DOHH2 (cell line): Measurements from ENCODE around the gene UVSSA.

ENCODE experiments used
- H3F3A ChIP-seq: fragments of 200-600 bp; sonication (generic), shearing (Covaris generic); 2 replicates; pipeline ENCODE4 v1.6.0; 2016; ENCODE audit warnings: antibody characterized with exemption, mild to moderate bottlenecking; ENCODE audit not compliant: control insufficient read depth, insufficient read depth
- H3K27ac ChIP-seq: fragments of 200-600 bp; sonication (generic); 2 replicates; pipeline ENCODE4 v1.5.1; 2014; ENCODE audit warnings: low read depth, mild to moderate bottlenecking, low read length, moderate library complexity
- H3K27me3 ChIP-seq: fragments of 200-600 bp; sonication (generic); 2 replicates; pipeline ENCODE4 v1.6.1; 2014; ENCODE audit warnings: mild to moderate bottlenecking, low read length, mixed read lengths; ENCODE audit not compliant: control insufficient read depth
- H3K36me3 ChIP-seq: fragments of 200-600 bp; sonication (generic); 2 replicates; pipeline ENCODE4 v1.6.1; 2014; ENCODE audit warnings: mild to moderate bottlenecking, low read length, moderate library complexity, mixed read lengths; ENCODE audit not compliant: control insufficient read depth
- H3K4me1 ChIP-seq: fragments of 200-600 bp; sonication (generic); 2 replicates; pipeline ENCODE4 v1.6.1; 2014; ENCODE audit warnings: mild to moderate bottlenecking, low read length, mixed read lengths; ENCODE audit not compliant: control insufficient read depth
- H3K4me2 ChIP-seq: fragments of 200-600 bp; sonication (generic); 2 replicates; pipeline ENCODE4 v1.6.0; 2014; ENCODE audit warnings: mild to moderate bottlenecking, low read length, moderate library complexity
- H3K4me3 ChIP-seq: fragments of 200-600 bp; sonication (generic); 2 replicates; pipeline ENCODE4 v1.5.1; 2014; ENCODE audit warnings: mild to moderate bottlenecking, low read length, mixed read lengths
- H3K79me2 ChIP-seq: fragments of 200-600 bp; sonication (generic); 2 replicates; pipeline ENCODE4 v1.6.1; 2014; ENCODE audit warnings: mild to moderate bottlenecking, low read length, mixed read lengths; ENCODE audit not compliant: control insufficient read depth
- H3K9me2 ChIP-seq: fragments of 200-600 bp; sonication (generic); replicated peaks from 2 replicates; pipeline ENCODE4 v1.6.1; 2014; ENCODE audit warnings: mild to moderate bottlenecking, low read length, mixed read lengths; ENCODE audit not compliant: control insufficient read depth
- H3K9me3 ChIP-seq: fragments of 200-600 bp; sonication (generic); 2 replicates; pipeline ENCODE4 v1.6.1; 2014; ENCODE audit warnings: antibody characterized with exemption, low read length, mixed read lengths; ENCODE audit not compliant: control insufficient read depth, insufficient read depth
- H4K20me1 ChIP-seq: fragments of 200-600 bp; sonication (generic); 2 replicates; pipeline ENCODE4 v1.6.0; 2014; ENCODE audit warnings: low read depth, mild to moderate bottlenecking, antibody characterized with exemption, low read length, moderate library complexity; ENCODE audit not compliant: control insufficient read depth, insufficient read depth
- CTCF ChIP-seq: fragments of 200-600 bp; sonication (generic); IDR thresholded peaks from one replicate; pipeline ENCODE4 v1.5.1; 2014; ENCODE audit warnings: antibody characterized with exemption, mild to moderate bottlenecking, low read depth, low read length; ENCODE audit not compliant: poor library complexity, severe bottlenecking
- EZH2phosphoT487 ChIP-seq: fragments of 200-600 bp; sonication (generic); IDR thresholded peaks from 2 replicates; pipeline ENCODE4 v1.6.1; 2017; ENCODE audit warnings: borderline replicate concordance, mild to moderate bottlenecking, antibody characterized with exemption, low read length, moderate library complexity, mixed read lengths

Gene UVSSA

GRCh38 chr4:1368421-1369090 is 21.5 kb downstream of the UVSSA start:
- Histone ChIP-seq H3K27me3 (no peaks in the 10 kb centered on the region), H3K27ac (no peak overlapping the region), H3K79me2 (no peaks in the 10 kb centered on the region), H3K4me3 (no peak overlapping the region), H3K4me1 (no peaks in the 10 kb centered on the region), H3K4me2 (no peak overlapping the region), H3K36me3 (no peaks in the 10 kb centered on the region), H3F3A (no peaks in the 10 kb centered on the region), H4K20me1 (no peaks in the 10 kb centered on the region), H3K9me3 (no peaks in the 10 kb centered on the region), H3K9me2 (no peaks in the 10 kb centered on the region)
- TF ChIP-seq EZH2phosphoT487 (no peak), CTCF (no peak)

- Histone ChIP-seq H3K4me2 (no peak overlapping the region), H3F3A (no peaks in the 10 kb centered on the region), H4K20me1 (no peaks in the 10 kb centered on the region), H3K4me1 (no peaks in the 10 kb centered on the region), H3K79me2 (no peaks in the 10 kb centered on the region), H3K9me2 (no peaks in the 10 kb centered on the region), H3K9me3 (no peaks in the 10 kb centered on the region), H3K27me3 (no peaks in the 10 kb centered on the region), H3K36me3 (no peaks in the 10 kb centered on the region), H3K4me3 (no peak overlapping the region), H3K27ac (no peak overlapping the region)
- TF ChIP-seq EZH2phosphoT487 (no peak), CTCF (no peak)
These were observed 22.1 kb downstream of the UVSSA start for GRCh38 chr4:1369091-1369450.

- Histone ChIP-seq H3K27me3 (no peaks in the 10 kb centered on the region), H3K4me3 (no peak overlapping the region), H3K79me2 (no peaks in the 10 kb centered on the region), H3K4me2 (no peak overlapping the region), H3K27ac (no peak overlapping the region), H3K9me3 (no peaks in the 10 kb centered on the region), H3K9me2 (no peaks in the 10 kb centered on the region), H3K36me3 (no peaks in the 10 kb centered on the region), H4K20me1 (no peaks in the 10 kb centered on the region), H3F3A (no peaks in the 10 kb centered on the region), H3K4me1 (no peaks in the 10 kb centered on the region)
- TF ChIP-seq CTCF, result no peak
- TF ChIP-seq EZH2phosphoT487, result no peak
These were observed 22.6 kb downstream of the UVSSA start for GRCh38 chr4:1369479-1370079.
